ENCODE data around the gene TPI1.
"Not testable (repeated sequence)": the region's sequence is repeated elsewhere in the genome, so short reads cannot be mapped to it uniquely, and the experiment has no call there.

The TPI1 gene

GRCh38 chr12:6858799-6859198 is 8.5 kb upstream of the TPI1 start:
- Histone ChIP-seq H3K4me3 (ENCODE audit: low read length) (no peak overlapping the region), H3K36me3 (ENCODE audit: control insufficient read depth, insufficient read depth, low read length) (peaks cover 42% of the 10 kb centered on the region), H3K27ac (ENCODE audit: low read length) (no peak overlapping the region), H3K27me3 (ENCODE audit: control insufficient read depth, insufficient read depth, low read length) (no peaks in the 10 kb centered on the region), H3K4me1 (ENCODE audit: control insufficient read depth, insufficient read depth, low read length) (no peaks in the 10 kb centered on the region), H3K9me3 (ENCODE audit: control insufficient read depth, insufficient read depth, low read length) (no peaks in the 10 kb centered on the region)
- no peak for DNase-seq (ENCODE audit: low read depth, low spot score)
- WGBS (ENCODE audit: insufficient coverage, insufficient read length), result no CpG with 5 or more reads among the region's 2 CpGs

DNA sequence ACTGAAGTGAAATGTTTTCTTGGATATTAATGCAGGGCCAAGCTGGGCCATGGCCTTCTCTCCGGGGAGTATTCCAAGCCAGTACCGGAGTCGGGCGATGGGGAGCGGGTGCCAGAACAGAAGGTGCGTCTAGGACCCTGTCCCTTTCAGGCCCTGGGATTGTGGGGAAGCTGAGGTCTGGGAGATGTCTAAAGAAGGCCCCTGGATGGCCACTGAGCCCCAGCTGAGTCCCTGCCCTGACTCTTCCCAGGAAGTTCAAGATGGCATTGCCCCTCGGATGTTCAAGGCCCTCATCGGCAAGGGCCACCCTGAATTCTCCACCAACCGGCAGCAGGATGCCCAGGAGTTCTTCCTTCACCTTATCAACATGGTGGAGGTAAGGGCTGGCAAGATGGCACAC is 7.2 kb upstream of the TPI1 start:
- H3K27ac ChIP-seq (ENCODE audit: low read length), result no peak overlapping the region
- H3K27me3 ChIP-seq (ENCODE audit: control insufficient read depth, insufficient read depth, low read length), result no peaks in the 10 kb centered on the region
- WGBS (ENCODE audit: insufficient coverage, insufficient read length), result no CpG with 5 or more reads among the region's 9 CpGs
- no peak for DNase-seq (ENCODE audit: low read depth, low spot score)
- no peaks in the 10 kb centered on the region for H3K4me1 ChIP-seq (ENCODE audit: control insufficient read depth, insufficient read depth, low read length)
- H3K9me3 ChIP-seq (ENCODE audit: control insufficient read depth, insufficient read depth, low read length), result no peaks in the 10 kb centered on the region
- peaks cover 52% of the 10 kb centered on the region for H3K36me3 ChIP-seq (ENCODE audit: control insufficient read depth, insufficient read depth, low read length)
- no peak overlapping the region for H3K4me3 ChIP-seq (ENCODE audit: low read length)

DNA sequence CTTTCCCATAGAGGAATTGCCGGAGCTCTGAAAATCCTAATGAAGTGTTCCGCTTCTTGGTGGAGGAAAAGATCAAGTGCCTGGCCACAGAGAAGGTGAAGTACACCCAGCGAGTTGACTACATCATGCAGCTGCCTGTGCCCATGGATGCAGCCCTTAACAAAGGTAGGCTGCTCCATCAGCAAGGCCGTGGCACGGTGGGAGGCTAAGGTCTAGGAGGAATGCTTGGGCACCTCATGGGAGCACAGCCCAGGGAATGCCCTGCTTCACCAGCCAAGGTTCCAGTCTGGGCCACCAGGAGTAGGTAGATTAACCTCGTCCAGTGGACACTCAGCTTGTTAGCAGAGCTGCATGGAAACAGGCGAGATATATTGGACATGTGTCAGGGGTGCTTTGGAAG is 6.4 kb upstream of the TPI1 start:
- WGBS (ENCODE audit: insufficient coverage, insufficient read length), result no CpG with 5 or more reads among the region's 7 CpGs
- DNase-seq (ENCODE audit: low read depth, low spot score), result no peak
- H3K4me1 ChIP-seq (ENCODE audit: control insufficient read depth, insufficient read depth, low read length), result peaks cover 1% of the 10 kb centered on the region
- no peaks in the 10 kb centered on the region for H3K27me3 ChIP-seq (ENCODE audit: control insufficient read depth, insufficient read depth, low read length)
- H3K36me3 ChIP-seq (ENCODE audit: control insufficient read depth, insufficient read depth, low read length), result peaks cover 46% of the 10 kb centered on the region
- no peaks in the 10 kb centered on the region for H3K9me3 ChIP-seq (ENCODE audit: control insufficient read depth, insufficient read depth, low read length)
- H3K27ac ChIP-seq (ENCODE audit: low read length), result no peak overlapping the region
- H3K4me3 ChIP-seq (ENCODE audit: low read length), result no peak overlapping the region

DNA sequence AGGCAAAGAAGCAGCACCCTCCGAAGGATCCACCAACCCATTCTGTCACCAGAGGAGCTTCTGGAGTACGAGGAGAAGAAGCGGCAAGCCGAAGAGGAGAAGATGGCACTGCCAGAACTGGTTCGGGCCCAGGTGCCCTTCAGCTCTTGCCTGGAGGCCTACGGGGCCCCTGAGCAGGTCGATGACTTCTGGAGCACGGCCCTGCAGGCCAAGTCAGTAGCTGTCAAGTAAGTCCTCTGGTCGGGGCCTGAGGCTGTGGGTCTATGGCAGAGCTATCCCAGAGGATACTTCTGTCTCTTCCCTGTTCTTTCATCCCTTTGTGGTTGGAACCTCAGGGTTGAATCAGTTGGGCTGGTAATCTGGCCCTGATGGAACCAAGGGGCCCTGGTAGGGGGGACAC is 5.9 kb upstream of the TPI1 start:
- peaks cover 3% of the 10 kb centered on the region for H3K4me1 ChIP-seq (ENCODE audit: control insufficient read depth, insufficient read depth, low read length)
- no CpG with 5 or more reads among the region's 9 CpGs for WGBS (ENCODE audit: insufficient coverage, insufficient read length)
- peaks cover 41% of the 10 kb centered on the region for H3K36me3 ChIP-seq (ENCODE audit: control insufficient read depth, insufficient read depth, low read length)
- no peak overlapping the region for H3K27ac ChIP-seq (ENCODE audit: low read length)
- no peak overlapping the region for H3K4me3 ChIP-seq (ENCODE audit: low read length)
- H3K27me3 ChIP-seq (ENCODE audit: control insufficient read depth, insufficient read depth, low read length), result no peaks in the 10 kb centered on the region
- DNase-seq (ENCODE audit: low read depth, low spot score), result no peak
- H3K9me3 ChIP-seq (ENCODE audit: control insufficient read depth, insufficient read depth, low read length), result no peaks in the 10 kb centered on the region

- Histone ChIP-seq H3K4me1 (ENCODE audit: control insufficient read depth, insufficient read depth, low read length) (peaks cover 4% of the 10 kb centered on the region), H3K27ac (ENCODE audit: low read length) (no peak overlapping the region), H3K4me3 (ENCODE audit: low read length) (no peak overlapping the region), H3K36me3 (ENCODE audit: control insufficient read depth, insufficient read depth, low read length) (peaks cover 34% of the 10 kb centered on the region), H3K9me3 (ENCODE audit: control insufficient read depth, insufficient read depth, low read length) (no peaks in the 10 kb centered on the region), H3K27me3 (ENCODE audit: control insufficient read depth, insufficient read depth, low read length) (no peaks in the 10 kb centered on the region)
- DNase-seq (ENCODE audit: low read depth, low spot score), result no peak
- no CpG with 5 or more reads among the region's 11 CpGs for WGBS (ENCODE audit: insufficient coverage, insufficient read length)
Observed at GRCh38 chr12:6863033-6863432, 4.3 kb upstream of the TPI1 start.

GRCh38 chr12:6863586-6864321 is 3.6 kb upstream of the TPI1 start:
- no peak for DNase-seq (ENCODE audit: low read depth, low spot score)
- no CpG with 5 or more reads among the region's 16 CpGs for WGBS (ENCODE audit: insufficient coverage, insufficient read length)

GRCh38 chr12:6865307-6865706 is 2.0 kb upstream of the TPI1 start:
- not testable (repeated sequence) for H3K9me3 ChIP-seq (ENCODE audit: control insufficient read depth, insufficient read depth, low read length); H3K27ac ChIP-seq (ENCODE audit: low read length); H3K4me1 ChIP-seq (ENCODE audit: control insufficient read depth, insufficient read depth, low read length); H3K27me3 ChIP-seq (ENCODE audit: control insufficient read depth, insufficient read depth, low read length); H3K4me3 ChIP-seq (ENCODE audit: low read length); DNase-seq (ENCODE audit: low read depth, low spot score)
- WGBS (ENCODE audit: insufficient coverage, insufficient read length), result no CpG with 5 or more reads among the region's 5 CpGs
- H3K36me3 ChIP-seq (ENCODE audit: control insufficient read depth, insufficient read depth, low read length), result peaks cover 32% of the 10 kb centered on the region

More at GRCh38 chr12:6863586-6864321, 3.6 kb upstream of the TPI1 start:
- Histone ChIP-seq H3K4me3 (ENCODE audit: low read length) (no peak overlapping the region), H3K36me3 (ENCODE audit: control insufficient read depth, insufficient read depth, low read length) (peaks cover 29% of the 10 kb centered on the region), H3K4me1 (ENCODE audit: control insufficient read depth, insufficient read depth, low read length) (peaks cover 4% of the 10 kb centered on the region), H3K9me3 (ENCODE audit: control insufficient read depth, insufficient read depth, low read length) (no peaks in the 10 kb centered on the region), H3K27me3 (ENCODE audit: control insufficient read depth, insufficient read depth, low read length) (no peaks in the 10 kb centered on the region), H3K27ac (ENCODE audit: low read length) (no peak overlapping the region)

DNA sequence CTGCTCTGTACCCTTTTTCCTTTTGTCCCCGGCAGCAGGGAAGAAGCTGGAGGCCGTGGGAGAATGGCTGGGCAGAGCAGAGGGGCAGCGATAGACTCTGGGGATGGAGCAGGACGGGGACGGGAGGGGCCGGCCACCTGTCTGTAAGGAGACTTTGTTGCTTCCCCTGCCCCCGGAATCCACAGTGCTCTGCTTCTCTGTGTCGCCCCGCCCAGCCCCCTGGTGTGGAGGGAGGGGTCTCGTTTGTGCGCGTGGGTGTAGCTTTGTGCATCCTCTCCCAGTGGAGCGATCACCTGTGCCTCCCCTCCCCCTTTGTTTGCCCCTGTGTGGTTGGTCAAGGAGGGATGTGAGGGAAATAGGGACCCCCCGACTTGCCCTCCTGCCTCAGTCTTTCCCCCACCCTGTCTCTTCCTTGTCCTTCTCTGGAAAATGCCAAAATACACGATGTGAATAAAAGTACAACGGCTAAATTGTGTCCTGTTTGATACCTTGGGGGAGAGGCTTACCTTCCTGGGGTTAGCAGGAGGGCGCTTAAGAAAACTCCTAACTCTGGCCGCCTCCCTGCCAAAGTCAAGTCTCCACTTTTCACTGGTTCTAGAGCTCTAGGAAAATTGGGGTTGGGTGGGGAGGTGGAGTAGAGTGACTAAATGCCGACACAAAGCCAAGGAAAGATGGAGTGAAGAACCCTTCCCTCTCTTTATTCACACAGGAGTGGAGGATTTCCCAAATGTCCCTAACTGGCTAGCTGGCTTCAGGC is 990 bp upstream of the TPI1 start:
- no CpG with 5 or more reads among the region's 19 CpGs for WGBS (ENCODE audit: insufficient coverage, insufficient read length)
- H3K27me3 ChIP-seq (ENCODE audit: control insufficient read depth, insufficient read depth, low read length), result no peaks in the 10 kb centered on the region

GRCh38 chr12:6866920-6867412 is 365 bp upstream of the TPI1 start:
- WGBS (ENCODE audit: insufficient coverage, insufficient read length), result no CpG with 5 or more reads among the region's 33 CpGs
- Histone ChIP-seq H3K36me3 (ENCODE audit: control insufficient read depth, insufficient read depth, low read length) (peaks cover 27% of the 10 kb centered on the region), H3K27ac (ENCODE audit: low read length) (no peak overlapping the region)

More for the DNA sequence above, 990 bp upstream of the TPI1 start:
- no peak for DNase-seq (ENCODE audit: low read depth, low spot score)
- H3K36me3 ChIP-seq (ENCODE audit: control insufficient read depth, insufficient read depth, low read length), result peaks cover 31% of the 10 kb centered on the region
- H3K4me3 ChIP-seq (ENCODE audit: low read length), result no peak overlapping the region; the same call in 1 of the 2 replicates
- peaks cover 9% of the 10 kb centered on the region for H3K4me1 ChIP-seq (ENCODE audit: control insufficient read depth, insufficient read depth, low read length)
- H3K27ac ChIP-seq (ENCODE audit: low read length), result no peak overlapping the region
- H3K9me3 ChIP-seq (ENCODE audit: control insufficient read depth, insufficient read depth, low read length), result no peaks in the 10 kb centered on the region

DNA sequence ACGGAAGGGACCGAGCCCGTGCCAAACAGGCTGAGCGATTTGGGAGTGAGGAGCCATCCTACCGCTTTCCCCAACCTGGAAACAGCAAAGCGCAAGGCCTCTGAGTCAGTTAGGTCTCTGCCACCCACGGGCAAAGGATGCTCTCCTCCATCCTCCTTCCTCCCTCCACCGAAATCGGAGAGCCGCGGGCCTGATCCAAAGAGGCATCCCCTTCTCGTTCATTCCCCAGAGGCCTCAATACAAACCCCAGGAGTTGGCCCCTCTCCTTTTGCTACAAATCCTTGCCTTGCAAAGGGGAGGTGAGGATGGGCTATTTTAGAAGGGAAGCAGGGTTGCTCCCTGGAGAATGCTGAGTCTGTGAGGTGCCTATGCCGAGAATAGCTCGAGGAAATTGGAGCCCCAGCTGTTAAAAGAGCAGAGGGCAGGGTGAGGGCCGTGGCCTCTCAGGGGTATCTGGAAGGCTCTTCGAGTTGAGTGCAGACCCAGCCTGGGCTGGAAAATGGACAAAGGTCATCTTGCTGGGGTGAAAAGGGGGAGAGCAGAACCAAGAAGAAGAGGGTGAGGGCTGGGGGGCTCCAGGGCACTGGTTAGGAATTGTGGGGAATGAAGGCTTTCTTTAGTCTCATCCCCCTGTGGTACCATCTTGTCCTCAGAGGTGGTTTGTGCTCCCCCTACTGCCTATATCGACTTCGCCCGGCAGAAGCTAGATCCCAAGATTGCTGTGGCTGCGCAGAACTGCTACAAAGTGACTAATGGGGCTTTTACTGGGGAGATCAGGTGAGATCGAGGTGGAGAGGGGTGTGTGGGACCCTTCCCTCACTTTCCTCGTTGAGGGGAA is 1.1 kb downstream of the TPI1 start:
- no peak overlapping the region for H3K27ac ChIP-seq (ENCODE audit: low read length)
- H3K9me3 ChIP-seq (ENCODE audit: control insufficient read depth, insufficient read depth, low read length), result no peaks in the 10 kb centered on the region
- H3K36me3 ChIP-seq (ENCODE audit: control insufficient read depth, insufficient read depth, low read length), result peaks cover 27% of the 10 kb centered on the region
- WGBS (ENCODE audit: insufficient coverage, insufficient read length), result no CpG with 5 or more reads among the region's 22 CpGs
- no peaks in the 10 kb centered on the region for H3K27me3 ChIP-seq (ENCODE audit: control insufficient read depth, insufficient read depth, low read length)
- H3K4me3 ChIP-seq (ENCODE audit: low read length), result peak overlapping the region; percentile 91
- H3K4me1 ChIP-seq (ENCODE audit: control insufficient read depth, insufficient read depth, low read length), result peaks cover 9% of the 10 kb centered on the region
- no peak for DNase-seq (ENCODE audit: low read depth, low spot score)

More at GRCh38 chr12:6866920-6867412, 365 bp upstream of the TPI1 start:
- Histone ChIP-seq H3K27me3 (ENCODE audit: control insufficient read depth, insufficient read depth, low read length) (no peaks in the 10 kb centered on the region), H3K4me1 (ENCODE audit: control insufficient read depth, insufficient read depth, low read length) (peaks cover 9% of the 10 kb centered on the region), H3K9me3 (ENCODE audit: control insufficient read depth, insufficient read depth, low read length) (no peaks in the 10 kb centered on the region), H3K4me3 (ENCODE audit: low read length) (peak overlapping the region; percentile 91; the same call in 1 of the 2 replicates)
- no peak for DNase-seq (ENCODE audit: low read depth, low spot score)
